RWPE2 (cell line): ENCODE data around the gene SSTR3.
A peak's percentile ranks its signal among the peaks of the same experiment; 100 is the strongest.

ENCODE experiments used
- ATAC-seq: fragments of 200-7000 bp; cut with Tn5 transposase; 3 replicates; pipeline ENCODE4 v1.9.1; 2021; ENCODE audit warnings: low read depth
- DNase-seq: peaks from one replicate; pipeline ENCODE4 v3.0.0-alpha.2; 2020; ENCODE audit warnings: low spot score
- H3K27ac ChIP-seq: fragments of 450-650 bp; 2 replicates; pipeline ENCODE4 v1.5.1; 2017; ENCODE audit warnings: mild to moderate bottlenecking; ENCODE audit not compliant: poor library complexity, severe bottlenecking
- H3K27me3 ChIP-seq: fragments of 250-450 bp; sonication (Bioruptor Pico); 2 replicates; pipeline ENCODE4 v1.5.1; 2021; ENCODE audit warnings: mild to moderate bottlenecking, moderate library complexity; ENCODE audit not compliant: insufficient read depth, poor library complexity, severe bottlenecking
- H3K36me3 ChIP-seq: fragments of 250-450 bp; sonication (Bioruptor Pico); 2 replicates; pipeline ENCODE4 v1.5.1; 2020; ENCODE audit warnings: low read depth, mild to moderate bottlenecking, moderate library complexity
- H3K4me1 ChIP-seq: fragments of 250-450 bp; sonication (Bioruptor Pico); 2 replicates; pipeline ENCODE4 v1.5.1; 2021; ENCODE audit warnings: mild to moderate bottlenecking, moderate library complexity; ENCODE audit not compliant: insufficient read depth, poor library complexity, severe bottlenecking
- H3K4me3 ChIP-seq: fragments of 250-450 bp; sonication (Bioruptor Pico); 2 replicates; pipeline ENCODE4 v1.5.1; 2021; ENCODE audit warnings: mild to moderate bottlenecking, moderate library complexity; ENCODE audit not compliant: severe bottlenecking
- H3K9me3 ChIP-seq: fragments of 250-450 bp; sonication (Bioruptor Pico); 2 replicates; pipeline ENCODE4 v1.5.1; 2021; ENCODE audit warnings: mild to moderate bottlenecking, moderate library complexity; ENCODE audit not compliant: severe bottlenecking
- TF ChIP-seq, protein P1 (sequence below): fragments of 450-650 bp; IDR thresholded peaks from one replicate; pipeline ENCODE4 v1.5.1; 2017; ENCODE audit warnings: mild to moderate bottlenecking, moderate library complexity; ENCODE audit not compliant: poor library complexity, severe bottlenecking

The SSTR3 gene

GRCh38 chr22:37214731-37215030, 2.4 kb upstream of the SSTR3 start:
- peak; percentile 19 for DNase-seq
- no peak for ATAC-seq
- no peaks in the 10 kb centered on the region for H3K27me3 ChIP-seq
- H3K36me3 ChIP-seq: no peaks in the 10 kb centered on the region
- no peaks in the 10 kb centered on the region for H3K9me3 ChIP-seq
- no peaks in the 10 kb centered on the region for H3K4me1 ChIP-seq
- H3K27ac ChIP-seq: no peak overlapping the region
- TF ChIP-seq, protein P1, sequence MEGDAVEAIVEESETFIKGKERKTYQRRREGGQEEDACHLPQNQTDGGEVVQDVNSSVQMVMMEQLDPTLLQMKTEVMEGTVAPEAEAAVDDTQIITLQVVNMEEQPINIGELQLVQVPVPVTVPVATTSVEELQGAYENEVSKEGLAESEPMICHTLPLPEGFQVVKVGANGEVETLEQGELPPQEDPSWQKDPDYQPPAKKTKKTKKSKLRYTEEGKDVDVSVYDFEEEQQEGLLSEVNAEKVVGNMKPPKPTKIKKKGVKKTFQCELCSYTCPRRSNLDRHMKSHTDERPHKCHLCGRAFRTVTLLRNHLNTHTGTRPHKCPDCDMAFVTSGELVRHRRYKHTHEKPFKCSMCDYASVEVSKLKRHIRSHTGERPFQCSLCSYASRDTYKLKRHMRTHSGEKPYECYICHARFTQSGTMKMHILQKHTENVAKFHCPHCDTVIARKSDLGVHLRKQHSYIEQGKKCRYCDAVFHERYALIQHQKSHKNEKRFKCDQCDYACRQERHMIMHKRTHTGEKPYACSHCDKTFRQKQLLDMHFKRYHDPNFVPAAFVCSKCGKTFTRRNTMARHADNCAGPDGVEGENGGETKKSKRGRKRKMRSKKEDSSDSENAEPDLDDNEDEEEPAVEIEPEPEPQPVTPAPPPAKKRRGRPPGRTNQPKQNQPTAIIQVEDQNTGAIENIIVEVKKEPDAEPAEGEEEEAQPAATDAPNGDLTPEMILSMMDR: no peak
- no peak overlapping the region for H3K4me3 ChIP-seq

- no peak for ATAC-seq
- peak; percentile 41 for DNase-seq
- no peak overlapping the region for H3K27ac ChIP-seq
- TF ChIP-seq, protein P1: no peak
- no peaks in the 10 kb centered on the region for H3K9me3 ChIP-seq
- no peaks in the 10 kb centered on the region for H3K27me3 ChIP-seq
- no peaks in the 10 kb centered on the region for H3K36me3 ChIP-seq
- no peaks in the 10 kb centered on the region for H3K4me1 ChIP-seq
- H3K4me3 ChIP-seq: no peak overlapping the region
Measured at GRCh38 chr22:37213941-37214730, 1.9 kb upstream of the SSTR3 start.

- no peaks in the 10 kb centered on the region for H3K4me1 ChIP-seq
- no peak overlapping the region for H3K4me3 ChIP-seq
- no peak for ATAC-seq
- no peaks in the 10 kb centered on the region for H3K9me3 ChIP-seq
- peak; percentile 44 for DNase-seq
- no peak overlapping the region for H3K27ac ChIP-seq
- H3K27me3 ChIP-seq: no peaks in the 10 kb centered on the region
- TF ChIP-seq, protein P1: no peak
- H3K36me3 ChIP-seq: no peaks in the 10 kb centered on the region
Measured at GRCh38 chr22:37213218-37213855, 1.1 kb upstream of the SSTR3 start.

- ATAC-seq: no peak
- DNase-seq: no peak
- Histone ChIP-seq H3K27ac (no peak overlapping the region), H3K4me1 (no peaks in the 10 kb centered on the region), H3K4me3 (no peak overlapping the region), H3K9me3 (no peaks in the 10 kb centered on the region), H3K27me3 (no peaks in the 10 kb centered on the region), H3K36me3 (no peaks in the 10 kb centered on the region)
- TF ChIP-seq, protein P1: no peak
Measured at GRCh38 chr22:37211866-37212173, 457 bp downstream of the SSTR3 start.
